ENCODE data around the gene ARL2BP.

DNA sequence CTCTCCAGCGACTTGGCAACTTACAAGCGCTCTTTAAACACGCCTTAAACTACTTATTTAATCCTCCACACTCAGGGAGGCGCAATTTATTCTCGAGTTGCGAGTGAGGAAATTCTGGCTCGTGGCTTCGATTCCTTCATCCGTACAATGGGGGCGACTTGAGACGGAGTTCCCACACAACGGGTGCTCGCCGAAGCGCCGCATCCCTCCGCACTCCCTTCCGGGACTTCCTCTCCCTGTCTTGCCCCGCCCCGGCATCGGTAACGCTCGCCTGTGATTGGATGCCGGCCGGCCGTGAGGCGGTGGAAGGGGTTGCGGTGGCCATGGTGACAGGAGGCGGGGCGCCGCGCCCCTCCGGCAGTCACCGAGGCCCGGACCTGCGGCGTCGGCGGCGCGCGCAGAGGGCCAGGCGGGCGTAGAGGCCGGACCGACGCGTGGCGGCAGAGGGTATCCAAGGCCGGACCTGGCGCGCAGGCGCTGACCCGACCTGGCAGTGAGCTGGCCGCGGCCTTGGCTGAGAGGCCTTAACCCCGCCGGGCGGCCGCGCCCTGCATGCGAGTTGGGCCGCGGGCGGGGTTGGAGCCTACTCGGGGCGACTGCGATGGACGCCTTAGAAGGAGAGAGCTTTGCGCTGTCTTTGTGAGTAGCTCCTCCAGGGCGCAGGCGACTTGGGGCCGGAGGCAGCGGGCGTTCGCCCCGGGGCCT lies at the start of gene ARL2BP:
- no peak for TF ChIP-seq ZNF274 (IDR thresholded peaks at IDR 0.05; ENCODE audit: low read depth, low read length)
- TF ChIP-seq YY1 (IDR thresholded peaks at IDR 0.05; ENCODE audit: insufficient read depth, insufficient read length), result no peak
- TF ChIP-seq SUZ12 (IDR thresholded peaks at IDR 0.05; ENCODE audit: extremely low read depth, insufficient read depth, insufficient read length), result no peak

All from NT2/D1 (cell line).